Choroid plexus epithelial cell (primary cell): Measurements from ENCODE around the gene SGSM2.

Experiments
- DNase-seq: peaks from one replicate; pipeline ENCODE4 v3.0.0-alpha.2; 2010; ENCODE audit warnings: low read depth
- H3K4me3 ChIP-seq: 2 replicates; pipeline ENCODE4 v1.5.1; 2011; ENCODE audit warnings: low read depth, mild to moderate bottlenecking, control low read depth, low read length, moderate library complexity
- TF ChIP-seq, protein P1 (sequence below): conservative IDR thresholded peaks from 2 replicates; pipeline ENCODE4 v1.5.1; 2011; ENCODE audit warnings: low read depth, mild to moderate bottlenecking, control low read depth, inconsistent platforms, low read length, moderate library complexity

The SGSM2 gene

GRCh38 chr17:2399572-2400473, 62.5 kb downstream of the SGSM2 start:
- TF ChIP-seq, protein P1, sequence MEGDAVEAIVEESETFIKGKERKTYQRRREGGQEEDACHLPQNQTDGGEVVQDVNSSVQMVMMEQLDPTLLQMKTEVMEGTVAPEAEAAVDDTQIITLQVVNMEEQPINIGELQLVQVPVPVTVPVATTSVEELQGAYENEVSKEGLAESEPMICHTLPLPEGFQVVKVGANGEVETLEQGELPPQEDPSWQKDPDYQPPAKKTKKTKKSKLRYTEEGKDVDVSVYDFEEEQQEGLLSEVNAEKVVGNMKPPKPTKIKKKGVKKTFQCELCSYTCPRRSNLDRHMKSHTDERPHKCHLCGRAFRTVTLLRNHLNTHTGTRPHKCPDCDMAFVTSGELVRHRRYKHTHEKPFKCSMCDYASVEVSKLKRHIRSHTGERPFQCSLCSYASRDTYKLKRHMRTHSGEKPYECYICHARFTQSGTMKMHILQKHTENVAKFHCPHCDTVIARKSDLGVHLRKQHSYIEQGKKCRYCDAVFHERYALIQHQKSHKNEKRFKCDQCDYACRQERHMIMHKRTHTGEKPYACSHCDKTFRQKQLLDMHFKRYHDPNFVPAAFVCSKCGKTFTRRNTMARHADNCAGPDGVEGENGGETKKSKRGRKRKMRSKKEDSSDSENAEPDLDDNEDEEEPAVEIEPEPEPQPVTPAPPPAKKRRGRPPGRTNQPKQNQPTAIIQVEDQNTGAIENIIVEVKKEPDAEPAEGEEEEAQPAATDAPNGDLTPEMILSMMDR: no peak
- H3K4me3 ChIP-seq: peak overlapping the region; percentile 99

DNA sequence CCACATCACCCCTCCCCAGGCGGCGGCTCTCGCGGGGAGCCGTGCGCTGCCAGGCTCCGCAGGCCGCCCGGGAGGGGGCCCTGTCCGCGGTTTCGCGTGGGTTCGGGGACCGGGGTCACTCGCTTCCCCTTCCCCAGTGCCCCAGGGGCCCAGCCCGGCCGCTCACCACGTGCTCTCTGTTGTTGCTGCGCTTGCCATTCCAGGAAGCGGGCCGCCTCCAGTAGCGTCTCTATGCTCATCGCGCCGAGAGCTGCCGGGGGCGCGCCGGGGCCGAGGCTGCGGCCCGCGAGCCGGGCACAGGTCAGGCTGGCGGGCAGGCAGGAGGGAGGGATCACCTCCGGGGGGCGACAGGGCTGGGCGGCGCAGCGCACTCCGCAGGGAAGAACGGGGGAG, 63.2 kb downstream of the SGSM2 start:
- peak; percentile 66 for DNase-seq
- TF ChIP-seq, protein P1: no peak
- peak overlapping the region; percentile 99 for H3K4me3 ChIP-seq

More at GRCh38 chr17:2399572-2400473, 62.5 kb downstream of the SGSM2 start:
- DNase-seq: peak; percentile 98

GRCh38 chr17:2400877-2401425, 63.6 kb downstream of the SGSM2 start, which contains the start of gene MNT:
Gene MNT (minus strand): TSS chr17:2401060. CDS start chr17:2400712, 348 bp downstream.
- peak; percentile 98 for DNase-seq

GRCh38 chr17:2401426-2402221, 64.3 kb downstream of the SGSM2 start:
- TF ChIP-seq, protein P1: no peak
- peak; percentile 100 for DNase-seq
- H3K4me3 ChIP-seq: peak overlapping the region; percentile 68

More at GRCh38 chr17:2400877-2401425, 63.6 kb downstream of the SGSM2 start, which contains the start of gene MNT:
- TF ChIP-seq, protein P1: no peak
- H3K4me3 ChIP-seq: peak within 1 kb of the TSS; percentile 99

DNA sequence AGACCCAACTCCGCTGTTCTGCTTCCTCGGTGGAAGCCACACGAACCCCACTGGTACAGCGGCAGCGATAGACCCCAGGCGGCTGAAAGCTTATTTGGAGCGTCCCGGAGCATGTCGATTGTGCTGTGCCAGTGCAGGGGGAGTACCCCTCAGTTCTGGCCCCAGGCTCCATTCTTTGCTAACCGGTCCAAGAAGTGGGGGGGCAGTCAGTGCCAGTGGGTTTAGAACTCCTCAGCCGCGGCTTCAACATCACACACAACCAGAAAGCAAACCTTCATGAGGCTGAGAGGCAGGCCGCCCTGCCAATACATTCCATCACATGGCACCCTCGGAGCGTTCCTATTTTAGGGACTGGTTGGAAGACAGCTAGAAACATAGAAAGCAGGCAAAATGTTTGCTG, 65.2 kb downstream of the SGSM2 start:
- TF ChIP-seq, protein P1: no peak
- peak overlapping the region; percentile 68 for H3K4me3 ChIP-seq
- no peak for DNase-seq

- TF ChIP-seq, protein P1: no peak
- DNase-seq: no peak
- no peak overlapping the region for H3K4me3 ChIP-seq
These were observed 65.7 kb downstream of the SGSM2 start for GRCh38 chr17:2403044-2403443.
